K562 (cell line): ENCODE data around the gene DR1. TPM values are rescaled to one million over a fixed set of nuclear protein-coding genes. Genes with fewer than 3 reads are reported as not detected.

Experiments used
- BRD9 ChIP-seq: fragments of 450-650 bp; IDR thresholded peaks from 2 replicates; pipeline ENCODE4 v1.6.1; 2018; ENCODE audit warnings: low read depth; ENCODE audit not compliant: partially characterized antibody
- CBFA2T2 ChIP-seq: fragments of 450-650 bp; conservative IDR thresholded peaks from 2 replicates; pipeline ENCODE4 v1.6.1; 2017; ENCODE audit warnings: mild to moderate bottlenecking
- EGR1 ChIP-seq: fragments of 450-650 bp; conservative IDR thresholded peaks from 2 replicates; pipeline ENCODE4 v1.6.1; 2017; ENCODE audit warnings: mild to moderate bottlenecking
- ETV6 ChIP-seq, 3 experiments: fragments of 150-350 bp in 1 of 3; sonication (generic) in 1 of 3; formaldehyde crosslinking in 1 of 3; IDR thresholded peaks; 2 replicates each; pipeline versions ENCODE4 v1.6.1 to v1.8.0; 2014 to 2022; ENCODE audit warnings: borderline replicate concordance in 2 of 3, low read depth in 2 of 3, antibody characterized with exemption in 1 of 3, low read length in 1 of 3, mild to moderate bottlenecking in 1 of 3, missing genetic modification reagents in 1 of 3
- FOXM1 ChIP-seq, 2 experiments: fragments of 450-650 bp in 1 of 2; sonication (generic) in 1 of 2; formaldehyde crosslinking in 1 of 2; IDR thresholded peaks; 2 replicates each; pipeline versions ENCODE4 v1.6.1 to v1.9.0; 2017 to 2022; ENCODE audit warnings: low read depth in 2 of 2, mild to moderate bottlenecking in 2 of 2, missing genetic modification reagents in 1 of 2, moderate library complexity in 1 of 2
- GABPB1 ChIP-seq: sonication (generic); formaldehyde crosslinking; IDR thresholded peaks from 2 replicates; pipeline ENCODE4 v1.8.0; 2022; ENCODE audit warnings: mild to moderate bottlenecking, missing genetic modification reagents
- PRMT5 ChIP-seq: sonication (generic); formaldehyde crosslinking; IDR thresholded peaks from 2 replicates; pipeline ENCODE4 v1.5.0; 2020; ENCODE audit warnings: missing genetic modification reagents
- RBM22 ChIP-seq: fragments of 200-400 bp; formaldehyde crosslinking; IDR thresholded peaks from 2 replicates; pipeline ENCODE4 v1.6.1; 2018; ENCODE audit warnings: low read length, low read depth; ENCODE audit not compliant: poor library complexity, severe bottlenecking
- SAFB ChIP-seq: fragments of 200-400 bp; formaldehyde crosslinking; IDR thresholded peaks from 2 replicates; pipeline ENCODE4 v1.6.1; 2017; ENCODE audit warnings: low read depth, low read length, borderline replicate concordance
- TAF7 ChIP-seq: fragments of 450-650 bp; IDR thresholded peaks from 2 replicates; pipeline ENCODE4 v1.6.1; 2016; ENCODE audit warnings: missing genetic modification characterization, missing compliant biosample characterization
- TCF3 ChIP-seq: sonication (generic); formaldehyde crosslinking; IDR thresholded peaks from 2 replicates; pipeline ENCODE4 v1.4.0; 2020; ENCODE audit warnings: mild to moderate bottlenecking, missing genetic modification reagents
- TEAD1 ChIP-seq, 2 experiments: fragments of 450-650 bp in 1 of 2; sonication (generic) in 1 of 2; formaldehyde crosslinking; IDR thresholded peaks; 2 replicates each; pipeline versions ENCODE4 v1.4.0 to v1.8.0; 2020 to 2022; ENCODE audit warnings: mild to moderate bottlenecking in 2 of 2, missing genetic modification reagents in 1 of 2
- TEAD4 ChIP-seq, 2 experiments: sonication (generic) in 1 of 2; formaldehyde crosslinking in 1 of 2; IDR thresholded peaks; 2 replicates each; pipeline versions ENCODE4 v1.6.1 to v1.8.0; 2012 to 2022; ENCODE audit warnings: borderline replicate concordance in 1 of 2, inconsistent platforms in 1 of 2, low read length in 1 of 2, mild to moderate bottlenecking in 1 of 2, missing genetic modification reagents in 1 of 2
- ZNF121 ChIP-seq: sonication (generic); formaldehyde crosslinking; conservative IDR thresholded peaks from 2 replicates; pipeline ENCODE4 v1.8.0; 2022; ENCODE audit warnings: missing genetic modification reagents
- ZNF445 ChIP-seq: fragments of 250-450 bp; sonication (Bioruptor Pico); IDR thresholded peaks from 2 replicates; pipeline ENCODE4 v1.4.0; 2020; ENCODE audit warnings: low read depth, mild to moderate bottlenecking, moderate library complexity
- polyA plus RNA-seq, 8 experiments: library from polyadenylated mRNA; depleted of rRNA in 4 of 8; stranded (reverse) in 5 of 8; unstranded in 3 of 8; fragments of >200 nt; fragmentation: Nextera tagmentation in 2 of 8; fragmentation: Illumina TruSeq in 1 of 8; extraction: Ambion mirVana in 2 of 8; extraction: Trizol in 1 of 8; gene quantifications; 2 replicates each; pipeline versions ENCODE4 v1.2.1 to v1.2.3, GENCODE V29; 2011 to 2014; ENCODE audit warnings: inconsistent platforms in 1 of 8, missing spikeins in 1 of 8
- total RNA-seq, 7 experiments: library from RNA; depleted of rRNA in 6 of 7; stranded (reverse); fragments of >200 nt in 6 of 7; fragmentation: Illumina TruSeq in 2 of 7; extraction: Trizol in 2 of 7; gene quantifications; 2 replicates each; pipeline versions ENCODE4 v1.2.1 to v1.2.3, GENCODE V29; 2011 to 2021; ENCODE audit warnings: low replicate concordance in 1 of 7
- TF ChIP-seq, protein P1 (sequence below): fragments of 450-650 bp; IDR thresholded peaks from 2 replicates; pipeline ENCODE4 v1.6.1; 2017; ENCODE audit warnings: antibody characterized with exemption, mild to moderate bottlenecking
- TF ChIP-seq, protein P2 (sequence below): fragments of 250-450 bp; sonication (Bioruptor Pico); IDR thresholded peaks from 2 replicates; pipeline ENCODE4 v1.5.0; 2021
- TF ChIP-seq, protein P3 (sequence below): sonication (generic); formaldehyde crosslinking; IDR thresholded peaks from 2 replicates; pipeline ENCODE4 v1.8.0; 2022; ENCODE audit warnings: missing genetic modification reagents, mild to moderate bottlenecking, moderate library complexity, borderline replicate concordance
- TF ChIP-seq, protein P4 (sequence below): IDR thresholded peaks from 2 replicates; pipeline ENCODE4 v1.6.1; 2011; ENCODE audit not compliant: insufficient read length; ENCODE audit errors: extremely low read depth

DR1 gene
- total and polyA plus RNA-seq, 9 of the 15 experiments (the other 6 are each of a cell fraction or from before 2014, with no cell fraction given) = 8.1 to 78.8 (median 46.3) TPM

DNA sequence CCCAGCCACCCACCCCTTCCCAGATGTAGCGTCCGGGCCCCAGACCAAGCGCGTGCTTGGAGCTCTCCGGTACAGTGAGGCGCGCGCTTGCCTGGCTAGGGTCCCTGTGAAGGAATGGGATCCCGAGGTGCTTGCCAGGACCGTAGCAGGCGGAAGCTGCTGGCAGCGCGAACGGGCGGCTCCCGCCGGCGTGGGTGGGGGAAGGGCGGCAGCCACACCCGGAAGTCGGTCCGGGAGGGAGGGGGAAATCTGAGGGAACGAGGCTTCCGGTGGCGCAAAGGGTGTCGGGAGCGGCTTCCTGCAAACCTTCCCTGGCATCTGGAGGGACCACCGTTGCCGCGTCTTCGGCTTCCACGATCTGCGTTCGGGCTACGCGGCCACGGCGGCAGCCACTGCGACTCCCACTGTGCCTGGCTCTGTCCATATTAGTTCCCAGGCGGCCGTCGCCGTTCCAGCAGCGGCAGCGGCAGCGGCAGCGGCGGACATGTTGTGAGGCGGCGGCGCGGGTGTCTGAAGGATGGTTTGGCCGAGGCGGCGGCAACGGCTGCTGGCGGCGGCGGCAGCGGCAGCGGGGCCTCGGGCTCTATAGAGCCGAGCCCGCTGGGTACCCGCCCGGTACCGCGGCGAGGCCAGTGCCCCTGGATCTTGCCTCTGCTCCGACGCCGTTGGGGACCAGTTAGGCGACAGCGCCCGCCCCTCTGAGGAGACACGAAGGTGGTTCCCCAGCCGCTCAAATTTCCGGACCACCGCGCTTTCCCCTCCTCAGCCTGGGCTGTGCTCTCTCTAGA, at the start of gene DR1 (continued):
- peak; percentile 91 for TF ChIP-seq EGR1
- no peak for TF ChIP-seq ZNF121
- no peak for TF ChIP-seq PRMT5
- no peak for TF ChIP-seq CBFA2T2
- no peak for TF ChIP-seq TCF3 (CRISPR knock-in tag)
- TF ChIP-seq GABPB1 (CRISPR knock-in tag) = peak; percentile 95
- TF ChIP-seq, protein P1, sequence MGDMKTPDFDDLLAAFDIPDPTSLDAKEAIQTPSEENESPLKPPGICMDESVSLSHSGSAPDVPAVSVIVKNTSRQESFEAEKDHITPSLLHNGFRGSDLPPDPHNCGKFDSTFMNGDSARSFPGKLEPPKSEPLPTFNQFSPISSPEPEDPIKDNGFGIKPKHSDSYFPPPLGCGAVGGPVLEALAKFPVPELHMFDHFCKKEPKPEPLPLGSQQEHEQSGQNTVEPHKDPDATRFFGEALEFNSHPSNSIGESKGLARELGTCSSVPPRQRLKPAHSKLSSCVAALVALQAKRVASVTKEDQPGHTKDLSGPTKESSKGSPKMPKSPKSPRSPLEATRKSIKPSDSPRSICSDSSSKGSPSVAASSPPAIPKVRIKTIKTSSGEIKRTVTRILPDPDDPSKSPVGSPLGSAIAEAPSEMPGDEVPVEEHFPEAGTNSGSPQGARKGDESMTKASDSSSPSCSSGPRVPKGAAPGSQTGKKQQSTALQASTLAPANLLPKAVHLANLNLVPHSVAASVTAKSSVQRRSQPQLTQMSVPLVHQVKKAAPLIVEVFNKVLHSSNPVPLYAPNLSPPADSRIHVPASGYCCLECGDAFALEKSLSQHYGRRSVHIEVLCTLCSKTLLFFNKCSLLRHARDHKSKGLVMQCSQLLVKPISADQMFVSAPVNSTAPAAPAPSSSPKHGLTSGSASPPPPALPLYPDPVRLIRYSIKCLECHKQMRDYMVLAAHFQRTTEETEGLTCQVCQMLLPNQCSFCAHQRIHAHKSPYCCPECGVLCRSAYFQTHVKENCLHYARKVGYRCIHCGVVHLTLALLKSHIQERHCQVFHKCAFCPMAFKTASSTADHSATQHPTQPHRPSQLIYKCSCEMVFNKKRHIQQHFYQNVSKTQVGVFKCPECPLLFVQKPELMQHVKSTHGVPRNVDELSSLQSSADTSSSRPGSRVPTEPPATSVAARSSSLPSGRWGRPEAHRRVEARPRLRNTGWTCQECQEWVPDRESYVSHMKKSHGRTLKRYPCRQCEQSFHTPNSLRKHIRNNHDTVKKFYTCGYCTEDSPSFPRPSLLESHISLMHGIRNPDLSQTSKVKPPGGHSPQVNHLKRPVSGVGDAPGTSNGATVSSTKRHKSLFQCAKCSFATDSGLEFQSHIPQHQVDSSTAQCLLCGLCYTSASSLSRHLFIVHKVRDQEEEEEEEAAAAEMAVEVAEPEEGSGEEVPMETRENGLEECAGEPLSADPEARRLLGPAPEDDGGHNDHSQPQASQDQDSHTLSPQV = peak; percentile 78
- peak; percentile 31; the same call in 1 of the 2 replicates for TF ChIP-seq TEAD4 (IDR thresholded peaks at IDR 0.05; ENCODE audit: low read length)
- TF ChIP-seq TEAD4 (CRISPR knock-in tag; IDR thresholded peaks at IDR 0.05; ENCODE audit: borderline replicate concordance) = no peak
- TF ChIP-seq RBM22 = peak; percentile 72
- TF ChIP-seq BRD9 = peak; percentile 55
- no peak for TF ChIP-seq FOXM1 (IDR thresholded peaks at IDR 0.05; ENCODE audit: low read depth)
- peak; percentile 57; the same call in 1 of the 2 replicates for TF ChIP-seq FOXM1 (CRISPR knock-in tag; IDR thresholded peaks at IDR 0.05; ENCODE audit: low read depth)
- no peak for TF ChIP-seq SAFB
- peak; percentile 85 for TF ChIP-seq TAF7 (tag)
- TF ChIP-seq, protein P2, sequence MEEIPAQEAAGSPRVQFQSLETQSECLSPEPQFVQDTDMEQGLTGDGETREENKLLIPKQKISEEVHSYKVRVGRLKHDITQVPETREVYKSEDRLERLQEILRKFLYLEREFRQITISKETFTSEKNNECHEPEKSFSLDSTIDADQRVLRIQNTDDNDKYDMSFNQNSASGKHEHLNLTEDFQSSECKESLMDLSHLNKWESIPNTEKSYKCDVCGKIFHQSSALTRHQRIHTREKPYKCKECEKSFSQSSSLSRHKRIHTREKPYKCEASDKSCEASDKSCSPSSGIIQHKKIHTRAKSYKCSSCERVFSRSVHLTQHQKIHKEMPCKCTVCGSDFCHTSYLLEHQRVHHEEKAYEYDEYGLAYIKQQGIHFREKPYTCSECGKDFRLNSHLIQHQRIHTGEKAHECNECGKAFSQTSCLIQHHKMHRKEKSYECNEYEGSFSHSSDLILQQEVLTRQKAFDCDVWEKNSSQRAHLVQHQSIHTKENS (CRISPR knock-in tag) = no peak
- TF ChIP-seq, protein P3, sequence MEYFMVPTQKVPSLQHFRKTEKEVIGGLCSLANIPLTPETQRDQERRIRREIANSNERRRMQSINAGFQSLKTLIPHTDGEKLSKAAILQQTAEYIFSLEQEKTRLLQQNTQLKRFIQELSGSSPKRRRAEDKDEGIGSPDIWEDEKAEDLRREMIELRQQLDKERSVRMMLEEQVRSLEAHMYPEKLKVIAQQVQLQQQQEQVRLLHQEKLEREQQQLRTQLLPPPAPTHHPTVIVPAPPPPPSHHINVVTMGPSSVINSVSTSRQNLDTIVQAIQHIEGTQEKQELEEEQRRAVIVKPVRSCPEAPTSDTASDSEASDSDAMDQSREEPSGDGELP (CRISPR knock-in tag) = peak; percentile 86
- TF ChIP-seq ETV6 (IDR thresholded peaks at IDR 0.05; ENCODE audit: borderline replicate concordance in 1 of 2, low read depth in 2 of 2, low read length in 1 of 2) = peak; percentile 30 to 84; a peak in 3 of 4 replicates
- TF ChIP-seq ETV6 (CRISPR knock-in tag; IDR thresholded peaks at IDR 0.05; ENCODE audit: borderline replicate concordance) = no peak
- no peak; a peak in 1 of 4 replicates for TF ChIP-seq TEAD1 (CRISPR knock-in tag; IDR thresholded peaks at IDR 0.05)
- no peak for TF ChIP-seq ZNF445 (CRISPR knock-in tag)
- TF ChIP-seq, protein P4, sequence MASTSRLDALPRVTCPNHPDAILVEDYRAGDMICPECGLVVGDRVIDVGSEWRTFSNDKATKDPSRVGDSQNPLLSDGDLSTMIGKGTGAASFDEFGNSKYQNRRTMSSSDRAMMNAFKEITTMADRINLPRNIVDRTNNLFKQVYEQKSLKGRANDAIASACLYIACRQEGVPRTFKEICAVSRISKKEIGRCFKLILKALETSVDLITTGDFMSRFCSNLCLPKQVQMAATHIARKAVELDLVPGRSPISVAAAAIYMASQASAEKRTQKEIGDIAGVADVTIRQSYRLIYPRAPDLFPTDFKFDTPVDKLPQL = peak; percentile 44
